HT-29 (cell line): ENCODE data around the gene ACTL10. TPM values are rescaled to one million over a fixed set of nuclear protein-coding genes. Genes with fewer than 3 reads are reported as not detected.
A peak's percentile ranks its signal among the peaks of the same experiment; 100 is the strongest.
"Not testable (repeated sequence)": the region's sequence is repeated elsewhere in the genome, so short reads cannot be mapped to it uniquely, and the experiment has no call there.

ENCODE experiments used
- DNase-seq: peaks from one replicate; pipeline ENCODE4 v3.0.0-alpha.2; 2015; ENCODE audit warnings: low spot score
- total RNA-seq: library from RNA; depleted of rRNA; stranded (reverse); fragments of >200 nt; shearing (Covaris generic); gene quantifications from 2 replicates; pipeline ENCODE4 v1.2.3, GENCODE V29; 2014; rRNA removed

ACTL10 gene
- total RNA-seq, result 16.5 and 18.5 TPM in 2 replicates

DNA sequence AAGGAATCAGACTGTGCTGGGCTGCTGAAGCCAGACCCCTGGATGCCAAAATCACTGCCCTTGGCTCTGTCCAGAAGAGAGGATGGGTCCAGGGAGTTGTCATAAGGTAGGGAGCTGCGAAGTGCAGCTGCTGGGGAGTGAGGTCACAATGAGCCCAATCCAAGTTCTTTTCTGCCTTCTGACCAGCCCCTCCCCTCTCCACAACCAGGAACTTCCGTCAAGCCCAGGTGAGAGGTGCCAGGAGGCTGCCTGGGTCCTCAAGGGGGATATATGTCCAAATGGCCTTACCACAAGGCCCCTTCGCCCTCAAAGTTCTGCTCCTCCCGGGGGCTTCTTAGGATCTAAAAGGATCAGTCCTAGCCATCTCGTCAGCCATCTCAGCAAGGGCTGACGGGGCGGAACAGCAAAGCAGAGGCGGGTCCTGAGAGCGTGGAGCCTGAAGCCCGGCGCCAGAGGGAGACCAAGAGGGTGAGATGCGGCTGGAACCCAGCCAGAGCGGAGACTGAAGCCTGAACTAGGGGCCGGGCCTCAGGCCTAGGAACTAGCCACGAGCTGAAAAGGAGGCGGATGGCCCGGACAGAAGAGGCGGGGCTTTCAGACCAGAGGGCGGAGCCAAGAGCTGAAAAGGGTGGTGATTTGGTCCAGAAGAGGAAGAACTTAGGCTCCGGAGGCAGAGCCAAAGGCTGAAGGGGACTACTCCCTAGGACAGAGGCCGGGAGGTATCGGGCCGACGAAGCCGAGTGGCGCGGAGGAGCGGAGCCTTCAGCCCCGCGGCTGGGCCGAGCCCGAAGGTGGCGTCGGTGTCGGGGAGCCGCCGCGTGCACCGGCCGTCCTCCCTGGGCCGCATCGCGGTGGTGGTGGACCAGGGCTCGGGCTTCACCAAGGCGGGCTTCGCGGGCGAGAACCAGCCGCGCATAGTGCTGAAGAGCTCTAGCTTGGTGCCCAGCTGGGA is at the start of gene ACTL10:
Gene ACTL10 (plus strand): TSS at position 651 of the 952 bp plus-strand sequence. CDS start 555 bp downstream, outside the sequence.
- DNase-seq, result peak; percentile 100

DNA sequence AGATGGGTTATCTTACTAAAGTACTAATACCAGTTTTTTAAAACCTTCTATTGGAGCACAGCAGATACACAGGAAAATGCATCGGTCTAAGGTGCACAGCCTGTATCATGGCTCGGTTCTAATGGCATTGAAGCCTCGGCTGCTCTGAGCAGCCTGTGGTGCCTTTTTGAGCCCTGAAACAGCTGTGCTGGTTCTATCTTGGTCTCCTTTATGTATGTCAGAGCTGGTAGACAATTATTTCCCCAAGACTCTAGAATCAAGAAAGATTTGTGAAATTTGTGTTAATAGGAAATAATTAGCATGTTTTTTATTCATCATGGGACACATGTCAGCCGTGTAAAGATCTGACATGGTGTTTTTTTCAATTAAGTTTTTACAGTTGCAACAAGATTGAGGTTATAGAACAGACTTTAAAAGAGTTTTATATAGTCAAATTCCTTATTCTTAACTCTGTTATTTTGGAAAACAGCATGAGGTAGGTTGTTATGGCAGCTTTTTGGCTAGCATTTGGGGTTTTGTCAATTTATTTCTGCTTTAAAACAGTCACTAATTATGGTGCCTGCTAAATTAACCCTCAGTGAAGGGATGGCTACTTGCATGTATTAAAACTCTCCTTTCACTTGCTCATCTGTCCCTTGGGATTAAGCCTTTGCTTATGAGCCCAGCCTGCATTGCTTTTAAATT is 44.9 kb upstream of the ACTL10 start:
- no peak for DNase-seq

DNA sequence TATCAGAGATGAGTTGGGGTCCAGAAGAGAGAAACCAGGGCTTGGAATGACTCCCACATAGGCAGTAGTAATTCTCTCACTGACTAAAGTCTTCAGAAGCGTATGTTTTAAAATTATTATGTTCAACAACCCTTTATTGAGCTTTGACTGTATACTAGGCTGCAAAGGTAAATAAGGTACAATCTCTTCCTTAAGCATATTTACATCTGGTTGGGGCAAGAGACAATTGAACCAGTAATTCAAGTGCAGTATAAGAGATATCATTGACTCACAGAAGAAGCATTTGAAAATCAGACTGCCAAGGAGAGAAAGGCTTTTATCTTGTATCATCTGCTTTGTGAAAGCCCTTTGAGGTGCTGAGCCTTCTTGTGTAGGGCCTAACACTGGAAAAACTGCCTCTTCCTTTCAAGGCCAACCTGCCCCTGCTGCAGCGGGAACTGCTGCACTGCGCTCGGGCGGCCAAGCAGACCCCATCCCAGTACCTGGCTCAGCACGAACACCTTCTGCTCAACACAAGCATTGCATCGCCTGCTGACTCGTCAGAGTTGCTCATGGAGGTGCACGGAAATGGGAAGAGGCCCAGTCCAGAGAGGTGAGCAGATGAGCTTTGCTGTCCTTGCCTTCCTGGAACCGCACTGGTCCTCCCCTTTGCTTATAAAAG is 43.9 kb upstream of the ACTL10 start:
- DNase-seq, result no peak

DNA sequence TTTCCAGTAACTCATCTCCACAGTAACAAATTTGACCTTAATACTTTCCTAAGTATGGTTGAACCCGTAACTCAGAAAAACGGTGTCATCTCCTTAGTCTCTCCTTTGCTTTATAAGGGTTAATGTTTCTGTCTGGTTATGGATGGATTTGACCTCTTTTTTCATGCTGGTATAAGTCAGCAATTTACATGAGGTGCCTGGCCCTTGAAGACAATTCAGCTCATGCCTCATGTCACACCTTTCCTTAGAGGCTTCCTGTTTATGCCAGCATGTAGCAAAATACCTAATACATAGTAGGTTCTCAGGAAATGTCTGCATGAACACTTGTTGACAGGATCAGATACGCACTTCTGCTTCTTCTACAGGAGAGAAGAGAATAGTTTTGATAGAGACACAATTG is 42.3 kb upstream of the ACTL10 start:
- no peak for DNase-seq

DNA sequence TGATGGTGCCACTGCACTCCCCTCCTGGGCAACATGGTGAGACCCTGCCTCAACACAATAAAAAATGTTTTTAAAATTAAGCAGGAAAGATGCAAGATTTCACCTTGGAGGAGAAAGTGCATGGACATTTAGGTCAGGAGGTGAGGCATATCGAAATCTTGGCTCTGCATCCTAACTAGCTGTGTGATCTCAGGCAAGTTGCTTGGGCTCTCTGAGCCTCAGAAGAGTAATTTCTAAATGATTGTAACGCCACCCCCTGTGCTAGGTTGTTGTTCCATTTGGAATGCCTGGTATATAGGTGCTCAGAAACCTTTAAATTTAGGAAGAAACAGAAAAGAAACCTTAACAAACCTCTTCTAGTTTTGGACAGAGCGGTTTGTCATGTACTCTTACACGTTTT is 40.6 kb upstream of the ACTL10 start:
- DNase-seq, result no peak

DNA sequence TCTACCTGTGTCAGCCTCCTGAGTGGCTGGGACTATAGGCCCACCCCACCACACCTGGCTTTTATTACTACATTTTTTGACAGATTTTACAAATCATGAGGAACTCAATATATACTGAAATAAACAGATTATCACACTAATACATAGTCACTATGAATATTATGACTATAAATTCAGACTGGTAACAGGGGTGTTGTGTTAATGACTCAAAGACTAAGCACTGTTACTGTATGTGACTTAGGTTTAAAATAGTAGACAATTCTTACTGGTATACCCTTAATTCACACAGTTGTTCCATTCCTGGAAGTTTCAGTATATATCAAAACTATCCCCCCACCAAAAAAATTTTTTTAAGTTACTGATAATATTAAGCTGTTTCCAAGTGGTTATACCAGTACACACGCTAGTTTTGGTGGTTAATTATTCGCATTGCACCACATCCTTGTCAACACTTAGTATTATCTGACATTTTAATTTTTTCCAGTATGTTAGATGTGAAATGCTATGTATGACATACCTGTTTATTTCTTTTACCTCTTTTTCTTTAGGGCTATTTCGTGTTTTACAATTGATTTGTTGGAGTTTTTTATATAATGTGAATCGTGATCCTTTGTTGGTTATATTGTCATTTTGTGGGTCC is 39.0 kb upstream of the ACTL10 start:
- no peak for DNase-seq

DNA sequence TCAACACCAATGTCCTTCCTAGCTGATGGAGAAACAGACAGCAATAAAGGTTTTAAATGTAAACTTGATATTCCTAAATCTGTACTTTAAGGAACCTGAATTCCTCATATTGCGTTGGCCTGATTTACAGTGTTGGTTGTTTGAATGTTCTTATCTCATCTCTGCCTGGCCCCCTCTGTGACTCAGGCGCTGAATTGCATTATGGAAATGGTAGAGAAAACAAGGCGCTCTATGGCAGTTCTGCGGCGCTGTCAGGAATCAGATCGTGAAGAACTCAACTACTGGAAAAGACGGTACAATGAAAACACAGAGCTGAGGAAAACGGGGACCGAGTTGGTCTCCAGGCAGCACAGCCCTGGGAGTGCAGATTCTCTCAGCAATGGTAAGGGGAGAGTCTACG is 37.2 kb upstream of the ACTL10 start:
- no peak for DNase-seq

DNA sequence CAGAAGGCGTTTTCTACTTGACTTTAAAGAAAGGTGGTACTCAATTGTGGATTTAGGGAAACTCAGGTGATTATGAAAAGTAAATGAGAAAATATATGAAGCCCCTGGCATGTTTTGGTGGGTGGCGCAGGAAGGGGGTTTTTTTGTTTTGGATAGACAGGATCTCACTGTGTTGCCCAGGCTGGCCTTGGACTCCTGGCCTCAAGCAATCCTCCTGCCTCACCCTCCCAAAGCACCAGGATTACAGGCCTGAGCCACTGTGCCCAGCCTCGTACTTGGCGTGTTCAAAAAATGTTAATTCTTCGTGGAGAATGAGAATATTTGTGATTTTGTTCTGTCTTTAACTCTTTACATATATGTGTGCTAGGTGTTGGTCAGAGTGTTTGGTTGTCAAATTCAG is 36.8 kb upstream of the ACTL10 start:
- no peak for DNase-seq

DNA sequence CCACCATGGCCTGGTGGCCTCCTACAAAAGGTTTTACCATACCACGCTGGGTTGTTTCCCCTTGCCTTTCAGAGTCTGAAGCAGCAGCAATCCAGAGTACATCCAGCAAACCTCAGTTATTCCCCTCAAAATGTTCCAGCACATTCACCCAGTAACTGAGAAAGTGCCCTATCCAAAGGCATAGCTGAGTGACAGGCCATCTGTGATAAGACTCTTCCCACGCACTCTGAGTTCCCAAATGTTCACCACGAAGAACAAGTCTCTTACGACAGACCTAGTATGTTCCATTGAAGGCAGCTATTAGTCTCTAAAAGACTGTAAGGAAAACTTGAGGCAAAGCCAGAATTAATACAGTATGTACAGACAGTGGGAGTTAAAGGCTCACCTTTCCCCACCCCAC is 36.2 kb upstream of the ACTL10 start:
- DNase-seq, result no peak

DNA sequence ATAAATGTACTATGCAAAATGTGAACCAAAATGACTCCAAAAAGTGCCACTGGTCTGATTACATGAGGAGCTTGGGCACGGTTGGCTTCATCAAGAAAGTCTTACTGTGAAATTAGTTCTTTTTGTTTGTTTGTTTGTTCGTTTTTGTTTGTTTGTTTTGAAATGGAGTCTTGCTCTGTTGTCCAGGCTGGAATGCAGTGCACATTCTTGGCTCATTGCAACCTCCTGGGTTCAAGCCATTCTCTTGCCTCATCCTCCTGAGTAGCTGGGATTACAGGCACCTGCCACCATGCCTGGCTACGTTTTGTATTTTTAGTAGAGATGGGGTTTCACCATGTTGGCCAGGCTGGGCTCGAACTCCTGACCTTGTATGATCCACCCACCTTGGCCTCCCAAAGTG is 34.8 kb upstream of the ACTL10 start:
- DNase-seq, result not testable (repeated sequence)

DNA sequence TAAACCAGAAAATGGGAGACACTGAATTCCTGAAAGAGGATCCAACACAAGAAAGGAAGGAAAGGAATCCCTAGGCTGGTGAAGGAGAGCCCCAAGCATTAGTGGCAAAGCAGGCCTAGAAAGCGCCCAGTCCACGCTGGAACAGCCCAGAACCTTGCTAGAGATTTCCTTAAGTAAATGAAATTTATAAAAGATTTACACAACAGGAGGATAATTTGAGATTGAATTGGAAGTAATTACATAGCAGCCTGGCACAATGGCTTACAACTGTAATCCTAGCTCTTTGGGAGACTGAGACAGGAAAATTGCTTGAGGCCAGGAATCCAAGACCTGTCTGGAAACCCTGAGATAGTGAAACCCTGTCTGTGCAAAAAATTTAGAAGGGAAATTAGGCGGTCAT is 31.4 kb upstream of the ACTL10 start:
- DNase-seq, result no peak

DNA sequence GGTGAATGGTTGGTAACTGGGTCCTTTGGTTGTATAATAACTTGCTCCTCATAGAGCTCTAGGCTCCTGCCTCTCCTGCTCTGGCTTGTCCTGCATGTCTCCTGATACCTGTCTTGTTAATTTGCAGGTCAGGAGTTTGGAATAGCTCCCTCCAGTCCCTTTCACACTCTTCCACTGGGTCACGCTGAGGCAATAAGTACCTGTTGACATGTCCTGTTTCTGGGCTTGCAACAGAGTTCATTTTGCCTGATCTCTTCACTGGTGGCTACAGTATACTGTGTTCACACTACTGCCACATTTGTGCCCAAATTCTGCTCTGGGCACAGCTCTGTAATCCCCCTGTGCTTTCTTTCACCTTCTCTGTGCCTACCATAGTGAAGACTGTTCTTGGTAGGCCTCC is 30.0 kb upstream of the ACTL10 start:
- no peak for DNase-seq

DNA sequence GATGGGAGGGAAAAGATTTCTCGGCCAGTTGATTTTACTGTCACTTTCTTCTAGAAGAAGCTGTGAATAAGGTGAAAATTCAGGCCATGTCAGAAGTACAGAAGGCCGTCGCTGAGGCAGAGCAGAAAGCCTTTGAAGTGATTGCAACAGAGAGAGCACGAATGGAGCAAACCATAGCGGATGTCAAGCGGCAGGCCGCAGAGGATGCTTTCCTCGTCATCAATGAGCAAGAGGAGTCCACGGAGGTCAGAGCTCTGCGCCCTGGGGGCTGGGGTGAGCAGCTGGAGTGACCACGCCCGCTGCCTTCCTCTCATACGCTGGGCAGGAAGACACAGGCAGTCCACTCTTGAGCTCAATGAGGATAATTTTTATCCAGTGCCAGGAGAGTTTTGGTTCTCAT is 26.5 kb upstream of the ACTL10 start:
- DNase-seq, result no peak

DNA sequence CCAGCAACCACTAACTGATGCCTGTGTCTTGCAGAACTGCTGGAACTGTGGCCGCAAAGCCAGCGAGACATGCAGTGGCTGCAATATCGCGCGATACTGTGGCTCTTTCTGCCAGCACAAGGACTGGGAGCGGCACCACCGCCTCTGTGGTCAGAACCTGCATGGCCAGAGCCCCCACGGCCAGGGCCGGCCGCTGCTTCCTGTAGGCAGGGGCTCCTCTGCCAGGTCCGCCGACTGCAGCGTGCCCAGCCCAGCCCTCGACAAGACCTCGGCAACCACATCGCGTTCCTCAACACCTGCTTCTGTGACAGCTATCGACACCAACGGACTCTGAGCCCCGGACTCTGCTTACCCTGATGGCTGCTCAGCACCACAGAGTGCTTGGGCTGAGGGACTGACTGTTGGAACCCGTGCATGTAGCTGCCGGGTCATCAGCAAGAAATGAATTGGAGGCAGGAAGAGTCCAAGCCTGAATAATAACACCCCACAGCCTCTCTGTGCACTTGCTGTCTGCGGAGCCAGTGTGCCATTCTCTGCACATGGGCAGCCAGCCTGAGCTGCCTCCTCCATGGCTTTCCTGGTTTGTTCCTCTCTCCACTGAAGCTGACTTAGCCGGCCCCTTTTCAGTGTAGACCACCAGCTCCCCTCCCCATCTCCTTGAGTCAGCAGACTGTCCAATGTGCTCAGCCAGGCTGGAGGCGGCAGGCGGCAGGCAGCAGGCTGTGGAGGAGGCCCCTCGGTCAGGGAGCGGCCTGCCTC is 22.3 kb upstream of the ACTL10 start:
- DNase-seq, result no peak

DNA sequence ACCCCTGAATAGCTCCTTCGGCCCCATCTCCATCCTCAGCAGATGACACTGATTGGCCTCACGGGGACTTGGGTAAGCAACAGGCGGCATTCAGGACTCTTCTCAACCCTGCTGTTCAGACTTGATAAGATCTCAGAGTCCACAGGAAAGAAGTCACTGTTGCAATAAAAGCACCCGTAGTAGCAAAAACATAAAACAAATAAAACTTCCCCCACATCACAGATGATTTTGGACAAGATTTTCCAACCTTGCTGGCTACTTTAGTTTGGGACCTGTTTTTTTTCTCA is 21.7 kb upstream of the ACTL10 start:
- DNase-seq, result no peak

DNA sequence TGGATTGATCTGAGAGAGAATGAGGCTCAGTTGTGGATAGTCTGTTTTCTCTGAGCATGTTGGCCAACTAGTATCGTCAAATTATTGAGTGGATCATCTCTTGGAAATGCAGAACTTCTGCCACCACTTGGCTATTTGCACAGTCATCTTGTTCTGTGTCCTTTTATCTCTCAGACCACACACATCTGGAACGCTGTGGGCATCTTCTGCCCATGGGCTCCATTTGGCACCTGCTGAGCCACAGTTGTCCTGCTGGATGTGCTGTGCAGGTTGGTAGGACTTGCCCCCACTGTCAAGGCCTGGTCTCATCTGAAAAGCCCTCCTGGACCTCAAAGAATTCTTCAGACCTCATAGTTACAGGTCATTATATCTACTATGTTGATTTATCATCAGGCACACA is 21.3 kb upstream of the ACTL10 start:
- DNase-seq, result no peak

DNA sequence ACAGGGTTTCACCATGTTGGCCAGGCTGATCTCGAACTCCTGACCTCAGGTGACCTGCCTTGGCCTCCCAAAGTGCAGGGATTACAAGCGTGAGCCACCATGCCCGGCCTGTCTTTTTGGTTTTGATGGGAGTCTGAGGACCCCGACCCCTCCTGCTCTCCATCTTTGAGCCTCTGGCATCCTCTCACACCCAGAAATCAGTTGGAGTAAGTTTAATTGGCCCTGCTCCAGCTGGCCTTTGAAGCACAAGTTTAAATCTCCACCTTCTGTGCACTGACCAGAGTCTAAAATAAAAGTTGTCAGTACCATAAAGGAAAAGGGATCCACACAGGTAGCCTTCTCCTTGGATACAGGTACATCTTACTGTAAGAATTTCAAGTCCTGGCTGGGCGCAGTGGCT is 20.6 kb upstream of the ACTL10 start:
- no peak for DNase-seq

DNA sequence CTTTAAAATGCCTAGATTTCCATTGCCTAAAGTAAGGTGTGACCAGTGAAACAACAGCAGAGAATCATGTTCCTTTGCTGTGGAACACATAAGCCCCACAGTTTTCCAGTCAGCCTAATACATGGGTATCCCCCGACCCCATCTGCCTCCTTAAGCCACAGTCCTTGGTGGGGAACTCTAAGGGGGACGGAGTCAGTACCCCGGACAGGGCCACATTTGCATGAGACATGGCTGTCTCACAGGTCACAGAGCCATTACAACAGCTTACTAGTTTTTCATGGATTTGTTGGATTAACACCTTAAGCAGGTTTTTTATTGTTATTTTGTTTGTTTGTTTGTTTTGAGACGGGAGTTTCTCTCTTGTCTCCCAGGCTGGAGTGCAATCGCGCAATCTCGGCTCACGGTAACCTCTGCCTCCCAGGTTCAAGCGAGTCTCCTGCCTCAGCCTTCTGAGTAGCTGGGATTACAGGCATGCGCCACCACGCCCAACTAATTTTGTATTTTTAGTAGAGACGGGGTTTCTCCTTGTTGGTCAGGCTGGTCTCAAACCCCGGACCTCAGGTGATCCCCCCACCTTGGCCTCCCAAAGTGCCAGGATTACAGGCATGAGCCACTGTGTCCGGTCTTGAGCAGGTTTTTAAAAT is 19.7 kb upstream of the ACTL10 start:
- not testable (repeated sequence) for DNase-seq

DNA sequence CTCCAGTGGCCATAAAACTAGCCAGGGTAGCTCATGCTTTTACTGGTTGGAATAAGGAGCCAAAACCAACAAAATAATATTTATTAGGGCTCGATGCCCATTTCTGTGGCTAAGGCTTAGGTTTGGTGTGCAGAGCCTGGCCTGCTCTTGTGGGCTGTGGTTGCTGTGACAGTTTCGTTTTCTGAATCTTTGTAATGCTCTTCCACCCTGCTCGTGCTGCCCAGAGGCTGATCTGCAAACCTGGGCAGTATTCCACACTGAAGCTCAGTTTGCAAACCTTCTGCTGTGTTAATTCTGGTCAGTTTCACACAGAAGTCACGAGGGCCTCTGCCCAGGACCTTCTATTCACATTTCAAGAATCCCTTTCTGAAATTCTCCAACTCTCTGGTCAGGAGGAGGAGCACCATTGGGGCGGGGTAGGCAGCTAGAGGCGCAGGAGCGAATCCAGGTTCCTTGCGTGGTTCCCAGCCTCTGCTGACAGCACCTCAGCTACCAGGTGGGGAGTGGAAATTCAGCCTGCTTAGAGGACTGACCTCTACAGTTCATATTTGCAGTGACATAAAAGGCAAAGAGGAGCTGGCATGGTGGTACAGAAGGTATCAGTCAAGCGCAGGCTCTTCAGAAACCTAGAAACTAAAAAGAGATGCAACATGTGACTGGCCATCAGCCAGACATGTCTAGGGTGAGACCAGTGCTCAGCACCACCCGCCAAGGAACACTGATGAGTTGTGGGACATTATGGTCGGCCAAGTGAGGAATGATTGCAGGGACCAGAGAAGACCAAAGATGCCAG is 18.9 kb upstream of the ACTL10 start:
- DNase-seq, result no peak

DNA sequence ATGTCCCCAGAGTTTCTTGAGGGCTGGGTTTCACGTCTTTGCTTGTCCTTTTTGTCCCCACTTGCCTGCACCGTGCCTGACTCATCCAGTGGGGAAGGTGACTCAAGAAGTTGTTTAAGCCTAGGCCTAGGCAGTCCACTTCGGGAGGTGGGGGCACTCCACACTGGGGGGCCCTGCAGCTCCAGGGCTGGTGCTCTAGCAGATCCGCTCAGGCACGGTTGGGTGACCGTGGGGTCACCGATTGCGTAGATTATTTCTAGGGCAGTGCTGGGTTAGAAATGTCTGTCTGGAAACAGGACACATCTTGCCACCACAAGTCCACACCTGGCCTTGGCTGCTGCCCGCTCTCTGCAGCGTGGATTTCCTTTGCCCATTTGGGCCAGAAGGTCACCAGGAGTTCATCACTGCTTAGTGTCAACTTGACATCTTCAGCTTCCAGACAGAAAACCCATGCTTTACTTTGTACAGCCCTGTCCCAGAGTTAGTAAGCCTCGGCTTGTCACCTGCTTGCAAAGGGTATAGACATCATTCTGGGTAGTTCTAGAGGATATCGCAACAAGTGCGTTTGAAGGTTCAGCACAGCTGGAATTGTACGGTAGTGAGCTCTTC is 18.2 kb upstream of the ACTL10 start:
- no peak for DNase-seq
